Colon (tissue), 2 donors: Measurements from ENCODE around the gene RNF167.
"Not testable (repeated sequence)": the region's sequence is repeated elsewhere in the genome, so short reads cannot be mapped to it uniquely, and the experiment has no call there.

Experiments
- FAIRE-seq: peaks from 2 replicates; lab custom pipeline; 2012; peaks lifted over from hg19 to GRCh38; lab: Jason Lieb, UNC
- donor health status: control.
- donor health status: control.

The RNF167 gene

DNA sequence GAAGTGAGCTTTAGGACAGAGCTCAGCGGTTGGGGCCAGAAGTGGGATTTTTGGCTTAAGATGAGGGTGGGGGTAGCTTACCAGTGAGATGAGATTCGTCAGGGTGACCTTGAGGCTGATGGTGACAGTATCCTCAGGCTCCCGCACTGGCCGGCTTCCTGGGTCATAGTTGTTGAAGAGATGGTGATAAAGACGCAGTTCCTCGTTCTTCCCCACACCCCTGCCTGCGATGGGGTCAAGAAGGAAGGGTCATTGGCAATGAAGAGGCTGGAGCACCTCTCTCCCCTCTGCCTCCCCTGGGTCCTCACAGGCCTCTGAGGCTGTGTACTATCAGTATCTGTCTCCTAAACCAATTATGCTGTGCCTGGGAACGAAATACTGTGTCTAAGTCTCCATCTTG lies 37.5 kb upstream of the RNF167 start:
- no peak for FAIRE-seq

DNA sequence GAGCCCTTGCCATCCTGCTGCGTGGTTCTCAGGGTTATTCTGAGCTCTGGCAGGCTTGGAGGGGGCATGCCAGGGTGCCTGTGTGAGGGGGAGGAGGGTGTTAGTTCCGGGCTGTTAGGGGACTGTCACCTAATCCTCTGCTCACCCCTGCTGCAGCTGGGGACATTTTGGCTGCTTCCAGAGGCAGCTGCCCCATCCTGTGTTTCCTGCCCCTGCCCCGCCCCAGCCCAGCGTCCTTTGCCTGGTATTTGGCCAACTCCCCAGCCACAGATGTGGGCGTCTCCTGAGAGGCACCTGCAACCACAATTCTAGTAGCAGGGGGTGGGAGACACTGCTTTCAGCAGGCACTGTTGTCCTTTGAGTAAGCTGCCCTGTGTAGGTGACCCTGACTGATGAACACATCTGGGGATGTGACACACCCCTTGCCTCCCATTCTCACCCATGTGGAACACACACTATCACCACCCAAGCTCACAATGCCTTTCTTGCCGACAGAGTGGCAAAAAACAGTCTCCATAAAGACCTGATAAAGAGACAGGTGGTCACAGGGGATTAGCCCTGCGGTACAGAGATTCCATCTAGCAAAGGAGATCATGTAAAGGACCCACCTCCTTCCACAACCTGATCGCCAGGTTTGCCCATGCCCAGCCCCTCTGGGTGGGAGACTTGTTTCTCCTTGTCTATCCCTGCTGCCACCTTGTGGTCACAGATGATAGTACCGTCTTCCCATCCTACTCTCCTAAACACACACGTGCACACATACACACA lies 36.8 kb upstream of the RNF167 start, which contains the start of gene CHRNE:
TSS of gene CHRNE (minus strand) at position 48 of the 768 bp plus-strand sequence. CDS start at position 13, 35 bp downstream.
- no peak for FAIRE-seq

DNA sequence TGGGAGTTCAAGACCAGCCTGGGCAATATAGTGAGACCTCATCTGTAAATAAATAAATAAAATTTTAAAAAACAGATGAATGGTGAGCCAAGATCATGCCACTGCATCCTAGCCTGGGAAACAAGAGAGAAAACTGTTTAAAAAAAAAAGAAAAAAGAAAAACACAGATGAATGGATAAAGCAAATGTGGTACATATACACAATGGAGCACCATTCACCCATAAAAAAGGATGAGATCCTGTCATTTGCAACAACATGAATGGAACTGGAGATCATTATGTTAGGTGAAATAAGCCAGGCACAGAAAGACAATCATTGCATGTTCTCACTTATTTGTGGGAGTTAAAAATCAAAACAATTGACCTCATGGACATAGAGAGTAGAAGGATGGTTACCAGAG lies 33.4 kb upstream of the RNF167 start:
- FAIRE-seq, result not testable (repeated sequence)

DNA sequence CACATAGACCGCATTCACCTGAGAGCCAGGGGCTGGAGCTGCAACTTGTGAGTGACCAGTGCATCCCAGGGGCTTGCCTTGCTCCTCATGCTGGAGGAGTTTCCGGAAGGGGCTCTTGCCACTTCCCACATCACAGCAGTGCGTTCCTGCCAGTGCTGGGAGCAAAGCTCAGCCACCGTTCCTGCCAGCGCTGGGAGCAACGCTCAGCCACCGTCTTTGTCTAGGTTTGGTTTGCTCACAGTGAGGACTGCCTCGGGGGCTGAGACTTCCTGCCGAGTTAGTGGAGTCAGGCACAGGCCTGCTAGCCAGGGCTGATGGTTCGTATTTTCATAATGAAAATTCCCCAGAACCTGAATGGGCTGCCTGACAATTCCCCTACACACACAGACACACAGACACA lies 31.8 kb upstream of the RNF167 start:
- no peak for FAIRE-seq

DNA sequence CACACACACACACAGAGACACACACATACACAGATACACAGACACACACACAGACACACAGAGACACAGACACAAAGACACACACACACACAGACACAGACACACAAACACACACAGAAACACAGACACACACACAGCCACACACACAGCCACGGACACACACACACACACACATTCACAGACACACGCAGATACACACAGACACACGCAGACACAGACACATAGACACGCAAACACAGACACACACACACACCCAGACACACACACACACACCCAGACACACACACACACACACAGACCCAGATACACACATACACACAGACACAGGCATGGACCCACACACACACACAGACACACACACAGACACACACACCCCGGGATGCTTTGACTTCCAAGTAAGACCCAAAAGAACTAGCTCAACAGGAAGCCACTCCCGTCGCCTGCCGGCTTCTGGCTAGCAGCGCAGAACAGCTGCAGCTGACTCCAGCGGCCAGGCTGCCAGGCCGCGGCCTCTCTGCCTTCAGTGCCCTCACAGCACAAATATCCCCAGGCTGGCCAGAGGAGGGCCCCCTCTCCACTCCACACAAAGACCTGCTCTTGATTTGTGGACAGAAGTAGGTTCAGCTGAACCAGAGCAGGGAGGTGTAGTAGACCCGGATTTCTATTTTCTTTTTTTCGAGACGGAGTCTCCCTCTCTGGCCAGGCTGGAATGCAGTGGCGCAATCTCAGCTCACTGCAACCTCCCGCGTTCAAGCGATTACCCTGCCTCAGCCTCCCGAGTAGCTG lies 31.2 kb upstream of the RNF167 start:
- no peak for FAIRE-seq

DNA sequence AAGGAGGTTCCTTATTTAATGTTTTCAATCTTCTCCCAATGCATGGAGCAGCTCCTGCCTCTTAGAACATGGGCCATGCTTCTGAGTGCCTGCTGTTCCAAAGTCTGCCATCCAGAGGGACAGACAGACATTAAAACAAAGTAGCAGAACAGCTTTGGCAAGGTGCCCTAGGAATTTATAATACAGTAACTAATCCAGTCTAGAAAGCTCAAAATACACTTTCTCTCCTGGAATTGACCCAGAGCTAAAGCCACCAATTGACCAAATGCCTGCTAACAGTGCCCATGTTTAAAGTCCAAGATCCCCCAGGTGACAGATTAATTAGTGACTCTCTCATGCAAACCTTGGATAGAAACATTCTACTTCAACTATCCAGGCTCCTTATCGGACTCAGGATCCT lies 26.1 kb upstream of the RNF167 start:
- no peak for FAIRE-seq

DNA sequence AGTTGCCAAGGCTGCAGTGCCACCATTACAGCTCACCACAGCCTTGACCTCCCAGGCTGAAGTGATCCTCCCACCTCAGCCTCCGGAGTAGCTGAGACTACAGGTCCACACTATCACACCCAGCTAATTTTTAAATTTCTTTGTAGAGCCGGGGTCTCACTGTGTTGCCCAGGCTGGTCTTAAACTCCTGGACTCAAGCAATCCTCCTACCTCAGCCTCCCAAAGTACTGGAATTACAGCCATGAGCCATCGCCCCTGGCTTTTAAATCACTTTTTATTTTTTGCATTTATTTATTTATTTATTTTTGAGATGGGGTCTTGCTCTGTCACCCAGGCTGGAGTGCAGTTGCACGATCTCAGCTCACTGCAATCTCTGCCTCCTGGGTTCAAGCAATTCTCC lies 25.5 kb upstream of the RNF167 start:
- not testable (repeated sequence) for FAIRE-seq

DNA sequence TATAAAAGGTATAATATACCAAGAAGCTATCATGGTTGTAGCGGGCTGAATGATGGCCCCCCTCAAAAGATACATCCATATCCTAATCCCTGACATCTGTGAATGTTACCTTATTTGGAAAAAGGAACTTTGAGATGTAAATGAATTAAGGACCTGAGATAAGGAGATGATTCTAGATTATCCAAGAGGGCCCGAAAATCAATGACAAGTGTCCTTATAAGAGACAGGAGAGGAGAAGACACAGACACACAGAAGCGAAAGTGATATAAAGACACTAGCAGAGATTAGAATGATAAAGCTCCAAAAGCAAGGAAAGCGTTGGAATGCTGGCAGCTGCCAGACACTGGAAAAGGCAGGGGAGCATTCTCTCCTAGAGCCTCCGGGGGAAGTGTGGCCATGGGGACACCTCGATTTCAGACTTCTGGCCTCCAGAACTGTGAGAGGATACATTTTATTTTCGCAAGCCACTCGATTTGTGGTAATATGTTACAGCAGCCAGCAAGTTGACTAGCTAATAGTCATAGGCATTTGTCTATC lies 20.5 kb upstream of the RNF167 start:
- FAIRE-seq, result no peak

DNA sequence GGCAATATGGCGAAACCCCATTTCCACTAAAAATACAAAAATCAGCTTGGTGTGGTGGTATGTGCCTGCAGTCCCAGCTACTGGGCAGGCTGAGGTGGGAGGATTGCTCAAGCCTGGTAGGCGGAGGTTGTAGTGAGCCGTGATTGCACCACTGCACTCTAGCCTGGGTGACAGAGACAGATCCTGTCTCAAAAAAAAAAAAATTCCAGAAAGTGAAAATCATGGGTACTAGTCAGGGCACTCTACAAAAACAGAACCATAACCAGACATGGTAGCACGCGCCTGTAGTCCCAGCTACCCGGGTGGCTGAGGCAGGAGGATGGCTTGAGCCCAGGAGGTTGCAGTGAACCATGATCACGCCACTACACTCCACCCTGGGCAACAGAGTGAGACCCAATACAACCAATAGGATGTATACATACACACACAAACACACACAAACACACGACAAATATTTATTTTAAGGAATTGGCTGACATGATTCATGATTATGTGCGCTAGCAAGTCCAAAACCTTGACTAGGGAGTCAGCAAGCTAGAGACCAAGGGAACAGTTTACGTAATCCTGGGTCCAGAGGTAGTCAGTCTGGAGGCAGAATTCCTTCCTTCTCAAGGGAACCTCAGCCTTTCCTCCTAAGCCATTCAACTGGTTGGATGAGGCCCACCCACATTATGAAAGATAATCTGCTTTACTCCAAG lies 19.6 kb upstream of the RNF167 start:
- no peak for FAIRE-seq

DNA sequence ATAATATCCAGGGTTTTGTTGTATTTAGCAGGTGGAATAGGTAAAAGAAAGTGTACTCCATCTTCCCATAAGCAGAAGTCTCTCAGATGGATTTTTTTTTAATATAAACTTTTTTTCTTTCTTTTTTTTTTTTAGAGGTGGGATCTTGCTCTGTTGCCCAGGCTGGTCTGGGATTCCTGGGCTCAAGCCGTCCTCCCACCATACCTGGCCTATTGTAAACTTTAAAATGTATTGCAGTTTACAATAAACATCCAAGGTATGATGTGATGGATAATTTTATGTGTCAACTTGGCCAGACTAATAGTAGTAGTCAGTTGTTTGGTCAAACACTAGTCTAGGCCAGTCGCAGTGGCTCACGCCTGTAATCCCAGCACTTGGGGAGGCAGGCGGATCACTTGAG lies 18.7 kb upstream of the RNF167 start:
- FAIRE-seq, result no peak

DNA sequence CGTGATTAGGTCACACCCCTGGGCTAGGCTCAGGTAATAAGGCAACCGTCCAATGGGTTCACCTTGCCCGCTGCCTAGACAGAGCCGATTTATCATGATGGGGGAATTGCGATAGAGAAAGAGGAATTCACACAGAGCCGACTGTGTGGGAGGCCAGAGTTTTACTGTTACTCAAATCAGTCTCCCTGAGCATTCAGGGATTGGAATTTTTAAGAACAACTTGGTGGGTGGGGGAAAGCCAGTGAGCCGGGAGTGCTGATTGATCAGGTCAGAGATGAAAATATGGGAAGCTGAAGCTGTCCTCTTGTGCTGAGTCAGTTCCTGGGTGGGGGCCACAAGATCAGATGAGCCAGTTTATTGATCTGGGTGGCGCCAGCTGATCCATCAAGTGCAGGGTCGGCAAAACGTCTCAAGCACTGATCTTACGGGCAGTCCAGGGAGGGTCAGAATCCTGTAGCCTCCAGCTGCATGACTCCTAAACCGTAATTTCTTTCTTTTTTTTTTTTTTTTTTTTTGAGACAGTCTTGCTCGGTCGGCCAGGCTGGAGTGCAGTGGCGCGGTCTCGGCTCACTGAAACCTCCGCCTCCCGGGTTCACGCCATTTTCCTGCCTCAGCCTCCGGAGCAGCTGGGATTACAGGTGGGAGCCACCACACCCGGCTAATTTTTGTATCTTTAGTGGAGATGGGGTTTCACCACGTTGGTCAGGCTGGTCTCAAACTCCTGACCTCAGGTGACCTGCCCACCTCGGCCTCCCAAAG lies 13.3 kb upstream of the RNF167 start:
- not testable (repeated sequence) for FAIRE-seq

DNA sequence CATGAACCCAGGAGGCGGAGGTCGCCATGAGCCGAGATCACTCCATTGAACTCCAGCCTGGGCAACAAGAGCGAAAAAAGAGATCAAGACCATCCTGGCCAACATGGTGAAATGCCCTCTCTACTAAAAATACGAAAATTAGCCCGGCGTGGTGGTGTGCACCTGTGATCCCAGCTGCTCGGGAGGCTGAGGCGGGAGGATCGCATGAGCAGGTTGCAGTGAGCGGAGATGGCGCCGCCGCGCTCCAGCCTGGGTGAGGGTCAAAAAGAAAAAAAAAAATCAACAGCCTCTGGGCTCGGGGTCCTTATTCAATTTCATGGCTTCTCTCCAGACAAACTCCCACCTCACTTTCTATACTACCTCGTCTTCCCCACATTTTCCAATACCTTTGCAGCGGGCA lies 11.2 kb upstream of the RNF167 start:
- FAIRE-seq, result no peak

DNA sequence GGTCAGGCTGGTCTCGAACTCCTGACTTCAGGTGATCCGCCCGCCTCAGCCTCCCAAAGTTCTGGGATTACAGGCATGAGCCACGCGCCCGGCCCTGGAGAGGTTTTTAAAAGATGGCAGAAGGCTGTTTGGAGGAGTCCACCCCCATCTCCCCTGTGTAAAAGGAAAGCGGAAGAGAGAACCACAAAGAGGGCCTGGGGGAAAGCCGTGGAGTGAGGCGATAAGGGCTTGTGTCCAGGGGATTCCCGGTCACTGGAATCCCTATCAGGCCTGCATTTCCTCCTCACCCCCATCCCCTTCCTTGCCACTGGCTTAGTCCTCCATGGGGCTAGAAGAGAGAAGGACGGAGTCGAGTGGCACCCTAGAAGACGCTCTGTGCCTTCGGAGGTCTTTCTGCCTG lies 8.1 kb upstream of the RNF167 start, which contains the start of gene GP1BA:
TSS of gene GP1BA (plus strand) at position 315 of the 400 bp plus-strand sequence. CDS start 328 bp downstream, outside the sequence.
- no peak for FAIRE-seq

DNA sequence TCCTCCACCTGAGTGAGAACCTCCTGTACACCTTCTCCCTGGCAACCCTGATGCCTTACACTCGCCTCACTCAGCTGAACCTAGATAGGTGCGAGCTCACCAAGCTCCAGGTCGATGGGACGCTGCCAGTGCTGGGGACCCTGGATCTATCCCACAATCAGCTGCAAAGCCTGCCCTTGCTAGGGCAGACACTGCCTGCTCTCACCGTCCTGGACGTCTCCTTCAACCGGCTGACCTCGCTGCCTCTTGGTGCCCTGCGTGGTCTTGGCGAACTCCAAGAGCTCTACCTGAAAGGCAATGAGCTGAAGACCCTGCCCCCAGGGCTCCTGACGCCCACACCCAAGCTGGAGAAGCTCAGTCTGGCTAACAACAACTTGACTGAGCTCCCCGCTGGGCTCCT lies 7.3 kb upstream of the RNF167 start:
- no peak for FAIRE-seq

DNA sequence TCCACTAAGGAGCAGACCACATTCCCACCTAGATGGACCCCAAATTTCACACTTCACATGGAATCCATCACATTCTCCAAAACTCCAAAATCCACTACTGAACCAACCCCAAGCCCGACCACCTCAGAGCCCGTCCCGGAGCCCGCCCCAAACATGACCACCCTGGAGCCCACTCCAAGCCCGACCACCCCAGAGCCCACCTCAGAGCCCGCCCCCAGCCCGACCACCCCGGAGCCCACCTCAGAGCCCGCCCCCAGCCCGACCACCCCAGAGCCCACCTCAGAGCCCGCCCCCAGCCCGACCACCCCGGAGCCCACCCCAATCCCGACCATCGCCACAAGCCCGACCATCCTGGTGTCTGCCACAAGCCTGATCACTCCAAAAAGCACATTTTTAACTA lies 6.4 kb upstream of the RNF167 start:
- no peak for FAIRE-seq

DNA sequence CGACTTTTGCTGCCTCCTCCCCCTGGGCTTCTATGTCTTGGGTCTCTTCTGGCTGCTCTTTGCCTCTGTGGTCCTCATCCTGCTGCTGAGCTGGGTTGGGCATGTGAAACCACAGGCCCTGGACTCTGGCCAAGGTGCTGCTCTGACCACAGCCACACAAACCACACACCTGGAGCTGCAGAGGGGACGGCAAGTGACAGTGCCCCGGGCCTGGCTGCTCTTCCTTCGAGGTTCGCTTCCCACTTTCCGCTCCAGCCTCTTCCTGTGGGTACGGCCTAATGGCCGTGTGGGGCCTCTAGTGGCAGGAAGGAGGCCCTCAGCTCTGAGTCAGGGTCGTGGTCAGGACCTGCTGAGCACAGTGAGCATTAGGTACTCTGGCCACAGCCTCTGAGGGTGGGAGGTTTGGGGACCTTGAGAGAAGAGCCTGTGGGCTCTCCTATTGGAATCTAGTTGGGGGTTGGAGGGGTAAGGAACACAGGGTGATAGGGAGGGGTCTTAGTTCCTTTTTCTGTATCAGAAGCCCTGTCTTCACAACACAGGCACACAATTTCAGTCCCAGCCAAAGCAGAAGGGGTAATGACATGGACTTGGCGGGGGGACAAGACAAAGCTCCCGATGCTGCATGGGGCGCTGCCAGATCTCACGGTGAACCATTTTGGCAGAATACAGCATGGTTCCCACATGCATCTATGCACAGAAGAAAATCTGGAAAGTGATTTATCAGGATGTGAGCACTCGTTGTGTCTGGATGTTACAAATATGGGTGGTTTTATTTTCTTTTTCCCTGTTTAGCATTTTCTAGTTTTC lies 5.7 kb upstream of the RNF167 start:
- FAIRE-seq, result no peak

DNA sequence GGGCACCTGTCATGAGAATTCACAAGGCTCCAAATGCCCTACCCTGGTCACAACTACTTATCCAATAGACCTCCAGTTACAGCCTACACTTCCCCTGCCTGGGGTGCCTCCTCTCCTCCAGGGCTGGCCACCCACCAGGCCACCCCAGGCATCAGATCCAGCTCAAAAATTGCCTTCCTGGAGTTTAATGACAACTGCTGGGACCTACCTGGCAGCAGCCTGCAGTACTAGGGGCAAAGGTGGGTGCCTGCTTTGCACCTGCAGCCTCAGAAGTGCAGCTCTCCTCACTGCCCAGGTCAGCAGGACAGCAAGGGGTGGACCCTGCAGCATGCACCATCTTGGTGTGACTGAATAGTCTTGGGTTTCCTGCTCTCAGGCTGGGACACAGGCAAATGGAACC lies 4.4 kb upstream of the RNF167 start:
- no peak for FAIRE-seq

DNA sequence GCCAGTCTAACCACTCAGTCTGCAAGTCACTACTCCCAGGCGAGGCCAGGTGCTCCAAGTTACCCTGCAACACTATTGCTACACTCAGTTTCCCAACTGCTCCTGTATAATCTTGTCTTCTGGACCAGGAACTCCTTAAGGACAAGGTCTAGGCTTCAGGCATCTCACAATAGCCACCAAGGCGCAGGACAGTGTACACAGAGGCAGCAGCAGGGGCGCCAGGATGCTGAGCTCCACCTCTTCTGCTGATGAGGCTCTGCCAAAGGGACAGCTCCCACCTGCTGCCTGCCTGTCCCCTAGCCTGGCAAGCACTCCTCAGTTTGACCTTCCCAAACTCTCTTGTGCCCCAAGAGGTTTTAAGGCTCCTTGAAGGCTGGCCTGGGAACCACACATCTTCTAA lies 3.6 kb upstream of the RNF167 start:
- no peak for FAIRE-seq

DNA sequence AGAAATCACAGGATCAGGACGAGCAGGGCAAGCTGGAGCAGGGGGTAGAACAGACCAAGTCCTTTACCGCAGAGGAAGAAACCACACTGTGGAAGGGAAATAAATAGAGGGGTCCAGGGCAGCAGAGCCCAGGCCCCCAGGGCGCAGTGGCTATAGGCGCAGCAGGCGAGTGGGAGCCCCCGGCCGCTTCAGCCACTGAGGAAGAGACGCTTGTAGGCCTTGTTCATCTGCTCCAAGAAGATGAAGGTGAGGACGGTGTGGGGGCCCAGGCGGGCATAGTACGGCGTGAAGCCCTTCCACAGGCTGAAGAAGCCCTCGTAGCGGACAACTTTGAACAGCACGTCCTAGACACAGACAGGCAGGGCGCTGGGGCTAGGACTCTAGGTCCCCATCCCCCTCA lies 2.5 kb upstream of the RNF167 start:
- no peak for FAIRE-seq

DNA sequence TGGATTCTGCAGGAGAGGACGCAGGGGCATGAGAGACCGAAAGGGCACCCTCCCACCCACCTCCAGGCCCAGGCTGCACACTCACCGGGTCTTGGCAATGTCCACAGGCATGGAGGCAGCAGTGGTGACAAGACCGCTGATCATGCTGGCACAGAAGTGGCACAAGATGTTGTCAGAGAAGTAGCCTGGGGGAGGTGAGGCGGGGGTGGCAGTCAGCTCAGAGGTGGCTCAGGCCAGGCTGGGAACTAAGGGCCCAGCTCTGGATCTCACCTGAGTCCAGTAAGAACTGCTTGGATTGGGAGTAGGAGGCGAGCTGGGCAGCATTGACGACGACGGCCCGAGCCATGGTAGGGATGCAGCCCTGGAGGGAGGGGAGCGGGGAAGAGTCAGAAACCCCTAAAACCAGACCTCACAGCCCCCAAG lies 2.0 kb upstream of the RNF167 start:
- FAIRE-seq, result no peak
